Measurements from ENCODE around the gene SGF29. TPM values are rescaled to one million over a fixed set of nuclear protein-coding genes. Genes with fewer than 3 reads are reported as not detected.

SGF29 gene
- total and polyA plus RNA-seq, 10 donors = 22.9 to 35.1 (median 27.5) TPM

DNA sequence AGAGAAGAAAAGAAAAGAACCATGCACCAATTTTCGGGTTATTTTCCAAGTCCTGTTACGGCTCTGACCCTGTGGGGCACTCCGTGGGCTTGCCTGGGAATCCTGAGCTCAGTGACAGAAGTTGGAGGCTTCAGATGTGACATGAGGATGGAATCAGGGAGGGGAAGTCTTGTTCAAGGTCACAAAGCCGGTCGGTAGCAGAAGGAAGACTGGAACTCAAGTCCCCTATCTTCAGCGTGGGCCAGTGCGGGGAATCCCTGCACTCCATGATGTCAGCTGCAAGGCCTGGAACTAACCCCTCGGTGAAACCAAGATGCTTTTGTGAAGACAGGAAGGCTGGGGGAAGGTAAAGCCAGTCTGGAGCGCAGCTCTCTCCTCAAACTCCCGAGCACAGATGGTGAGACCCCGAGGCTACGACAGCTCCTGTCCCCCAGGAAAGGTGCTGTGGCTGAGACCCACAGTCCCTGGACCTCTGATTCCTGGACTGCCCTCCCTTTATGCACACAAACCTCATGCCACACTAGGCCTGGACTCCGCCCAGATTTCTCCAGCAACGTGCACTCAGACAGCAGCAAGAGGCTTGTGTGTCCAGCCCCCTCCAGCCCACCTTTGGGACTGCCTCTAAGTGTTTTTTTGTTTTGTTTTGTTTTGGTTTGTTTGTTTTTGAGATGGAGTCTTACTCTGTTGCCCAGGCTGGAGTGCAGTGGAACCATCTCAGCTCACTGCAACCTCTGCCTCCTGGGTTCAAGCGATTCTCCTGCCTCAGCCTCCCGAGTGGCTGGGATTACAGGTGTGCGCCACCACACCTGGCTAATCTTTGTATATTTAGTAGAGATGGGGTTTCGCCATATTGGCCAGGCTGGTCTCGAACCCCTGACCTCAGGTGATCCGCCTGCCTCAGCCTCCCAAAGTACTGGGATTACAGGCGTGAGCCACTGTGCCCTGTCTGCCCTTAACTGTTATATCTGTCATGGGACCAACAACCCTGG lies 41.6 kb upstream of the SGF29 start:
- no peak for DNase-seq
- 84 to 89% (median 87%) methylated on average over 21 of the region's 21 CpGs for WGBS, 5 donors
- Histone ChIP-seq H3K36me3 (no peaks in the 10 kb centered on the region), H3K4me1 (peaks cover 0 to 16% (median 15%) of the 10 kb centered on the region in 6 donors), H3K27ac (no peak overlapping the region), H3K9me3 (no peaks in the 10 kb centered on the region), H3K27me3 (replicated peaks in 1 of 7) (peaks cover 0 to 20% (median 0%) of the 10 kb centered on the region in 7 donors), H3K4me3 (no peak overlapping the region)
- intact Hi-C loops (cut with DNase I; ENCODE audit: low total_unique reads) = no loop called here
- TF ChIP-seq POLR2AphosphoS5 (IDR thresholded peaks at IDR 0.05) (no peak), CTCF (IDR thresholded peaks at IDR 0.05 in 8 of 11, conservative IDR thresholded peaks at IDR 0.05 in 3 of 11) (no peak), POLR2A (IDR thresholded peaks at IDR 0.05) (no peak)

- TF ChIP-seq CTCF (IDR thresholded peaks at IDR 0.05 in 8 of 11, conservative IDR thresholded peaks at IDR 0.05 in 3 of 11) (no peak), POLR2AphosphoS5 (IDR thresholded peaks at IDR 0.05) (no peak), POLR2A (IDR thresholded peaks at IDR 0.05) (no peak)
- intact Hi-C loops (cut with DNase I; ENCODE audit: low total_unique reads) = no loop called here
Observed at GRCh38 chr16:28513484-28514181, 40.1 kb upstream of the SGF29 start.

GRCh38 chr16:28514246-28514645 lies 39.5 kb upstream of the SGF29 start:
- Histone ChIP-seq H3K4me3 (no peak overlapping the region), H3K27ac (no peak overlapping the region), H3K9me3 (no peaks in the 10 kb centered on the region), H3K27me3 (replicated peaks in 1 of 7) (peaks cover 0 to 6% (median 0%) of the 10 kb centered on the region in 7 donors), H3K36me3 (no peaks in the 10 kb centered on the region), H3K4me1 (no peaks in the 10 kb centered on the region)
- intact Hi-C loops (cut with DNase I; ENCODE audit: low total_unique reads) = no loop called here
- no peak for DNase-seq
- TF ChIP-seq POLR2A (IDR thresholded peaks at IDR 0.05) (no peak), POLR2AphosphoS5 (IDR thresholded peaks at IDR 0.05) (no peak), CTCF (IDR thresholded peaks at IDR 0.05 in 8 of 11, conservative IDR thresholded peaks at IDR 0.05 in 3 of 11) (no peak)
- WGBS, 5 donors = 78 to 100% (median 94%) methylated on average over 3 to 7 of the region's 7 CpGs

More at GRCh38 chr16:28513484-28514181, 40.1 kb upstream of the SGF29 start:
- Histone ChIP-seq H3K9me3 (no peaks in the 10 kb centered on the region), H3K27me3 (replicated peaks in 1 of 7) (peaks cover 0 to 6% (median 0%) of the 10 kb centered on the region in 7 donors), H3K4me3 (no peak overlapping the region), H3K4me1 (peaks cover 0 to under 1% (median under 1%) of the 10 kb centered on the region in 6 donors), H3K27ac (no peak overlapping the region), H3K36me3 (no peaks in the 10 kb centered on the region)
- DNase-seq = no peak
- 81 to 88% (median 84%) methylated on average over 12 of the region's 12 CpGs for WGBS, 5 donors

Measured in spleen (tissue), 11 donors.